Measurements from ENCODE around the gene USP47. TPM values are rescaled to one million over a fixed set of nuclear protein-coding genes. Genes with fewer than 3 reads are reported as not detected.

The USP47 gene
- total RNA-seq, 1 donor: 72.7 TPM

DNA sequence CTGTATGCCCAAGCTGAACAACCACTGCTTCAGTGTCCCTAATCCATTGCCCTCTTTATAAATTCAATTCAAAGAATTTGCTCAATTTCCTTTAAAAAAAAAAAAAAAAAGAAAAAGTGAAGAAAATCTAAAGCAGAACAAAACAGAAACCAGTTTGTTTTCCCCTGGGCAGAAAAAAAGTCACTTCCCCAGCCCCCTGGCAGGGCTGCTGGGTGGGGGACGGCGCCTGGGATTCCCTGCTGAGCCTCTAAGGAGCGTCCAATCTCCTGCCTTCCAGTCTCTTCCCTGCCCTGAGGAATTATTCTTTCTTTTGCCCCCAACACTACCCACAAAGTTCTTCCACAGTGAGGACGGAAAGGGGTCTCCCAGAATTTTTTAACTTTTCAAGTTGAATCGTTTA lies 142.8 kb downstream of the USP47 start:
- no peaks in the 10 kb centered on the region for H3K9me3 ChIP-seq (ENCODE audit: low read depth, low read length)
- no peak for DNase-seq (ENCODE audit: insufficient read length, low spot score, missing footprints)
- no peak overlapping the region for H3K4me3 ChIP-seq (ENCODE audit: insufficient read depth, low read length)
- H3K79me2 ChIP-seq (ENCODE audit: insufficient read depth, low read length): no peaks in the 10 kb centered on the region
- no peak overlapping the region for H3K27ac ChIP-seq (ENCODE audit: low read depth, low read length)
- H3K4me2 ChIP-seq (ENCODE audit: insufficient read depth, low read length): no peak overlapping the region
- TF ChIP-seq, protein P1, sequence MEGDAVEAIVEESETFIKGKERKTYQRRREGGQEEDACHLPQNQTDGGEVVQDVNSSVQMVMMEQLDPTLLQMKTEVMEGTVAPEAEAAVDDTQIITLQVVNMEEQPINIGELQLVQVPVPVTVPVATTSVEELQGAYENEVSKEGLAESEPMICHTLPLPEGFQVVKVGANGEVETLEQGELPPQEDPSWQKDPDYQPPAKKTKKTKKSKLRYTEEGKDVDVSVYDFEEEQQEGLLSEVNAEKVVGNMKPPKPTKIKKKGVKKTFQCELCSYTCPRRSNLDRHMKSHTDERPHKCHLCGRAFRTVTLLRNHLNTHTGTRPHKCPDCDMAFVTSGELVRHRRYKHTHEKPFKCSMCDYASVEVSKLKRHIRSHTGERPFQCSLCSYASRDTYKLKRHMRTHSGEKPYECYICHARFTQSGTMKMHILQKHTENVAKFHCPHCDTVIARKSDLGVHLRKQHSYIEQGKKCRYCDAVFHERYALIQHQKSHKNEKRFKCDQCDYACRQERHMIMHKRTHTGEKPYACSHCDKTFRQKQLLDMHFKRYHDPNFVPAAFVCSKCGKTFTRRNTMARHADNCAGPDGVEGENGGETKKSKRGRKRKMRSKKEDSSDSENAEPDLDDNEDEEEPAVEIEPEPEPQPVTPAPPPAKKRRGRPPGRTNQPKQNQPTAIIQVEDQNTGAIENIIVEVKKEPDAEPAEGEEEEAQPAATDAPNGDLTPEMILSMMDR (IDR thresholded peaks at IDR 0.05; ENCODE audit: extremely low read depth, low read depth, low read length): no peak
- no peak overlapping the region for H2AFZ ChIP-seq (ENCODE audit: low read length)
- peaks cover 59% of the 10 kb centered on the region for H3K4me1 ChIP-seq (ENCODE audit: insufficient read depth, low read length)
- H3K27me3 ChIP-seq (ENCODE audit: insufficient read depth, low read length): no peaks in the 10 kb centered on the region
- H3K36me3 ChIP-seq (ENCODE audit: insufficient read depth, low read length): no peaks in the 10 kb centered on the region
- no peaks in the 10 kb centered on the region for H4K20me1 ChIP-seq (ENCODE audit: insufficient read depth, low read length)

GRCh38 chr11:11985016-11985715 lies 143.4 kb downstream of the USP47 start:
- no peak for DNase-seq (ENCODE audit: insufficient read length, low spot score, missing footprints)
- H3K4me3 ChIP-seq (ENCODE audit: insufficient read depth, low read length): no peak overlapping the region
- peak overlapping the region; percentile 41 for H3K27ac ChIP-seq (ENCODE audit: low read depth, low read length)
- TF ChIP-seq, protein P1 (IDR thresholded peaks at IDR 0.05; ENCODE audit: extremely low read depth, low read depth, low read length): no peak
- no peak overlapping the region for H2AFZ ChIP-seq (ENCODE audit: low read length)
- H3K36me3 ChIP-seq (ENCODE audit: insufficient read depth, low read length): no peaks in the 10 kb centered on the region
- H3K4me2 ChIP-seq (ENCODE audit: insufficient read depth, low read length): peak overlapping the region; percentile 23
- no peaks in the 10 kb centered on the region for H3K9me3 ChIP-seq (ENCODE audit: low read depth, low read length)
- H3K27me3 ChIP-seq (ENCODE audit: insufficient read depth, low read length): no peaks in the 10 kb centered on the region
- H3K4me1 ChIP-seq (ENCODE audit: insufficient read depth, low read length): peaks cover 60% of the 10 kb centered on the region
- H4K20me1 ChIP-seq (ENCODE audit: insufficient read depth, low read length): no peaks in the 10 kb centered on the region
- H3K79me2 ChIP-seq (ENCODE audit: insufficient read depth, low read length): no peaks in the 10 kb centered on the region

DNA sequence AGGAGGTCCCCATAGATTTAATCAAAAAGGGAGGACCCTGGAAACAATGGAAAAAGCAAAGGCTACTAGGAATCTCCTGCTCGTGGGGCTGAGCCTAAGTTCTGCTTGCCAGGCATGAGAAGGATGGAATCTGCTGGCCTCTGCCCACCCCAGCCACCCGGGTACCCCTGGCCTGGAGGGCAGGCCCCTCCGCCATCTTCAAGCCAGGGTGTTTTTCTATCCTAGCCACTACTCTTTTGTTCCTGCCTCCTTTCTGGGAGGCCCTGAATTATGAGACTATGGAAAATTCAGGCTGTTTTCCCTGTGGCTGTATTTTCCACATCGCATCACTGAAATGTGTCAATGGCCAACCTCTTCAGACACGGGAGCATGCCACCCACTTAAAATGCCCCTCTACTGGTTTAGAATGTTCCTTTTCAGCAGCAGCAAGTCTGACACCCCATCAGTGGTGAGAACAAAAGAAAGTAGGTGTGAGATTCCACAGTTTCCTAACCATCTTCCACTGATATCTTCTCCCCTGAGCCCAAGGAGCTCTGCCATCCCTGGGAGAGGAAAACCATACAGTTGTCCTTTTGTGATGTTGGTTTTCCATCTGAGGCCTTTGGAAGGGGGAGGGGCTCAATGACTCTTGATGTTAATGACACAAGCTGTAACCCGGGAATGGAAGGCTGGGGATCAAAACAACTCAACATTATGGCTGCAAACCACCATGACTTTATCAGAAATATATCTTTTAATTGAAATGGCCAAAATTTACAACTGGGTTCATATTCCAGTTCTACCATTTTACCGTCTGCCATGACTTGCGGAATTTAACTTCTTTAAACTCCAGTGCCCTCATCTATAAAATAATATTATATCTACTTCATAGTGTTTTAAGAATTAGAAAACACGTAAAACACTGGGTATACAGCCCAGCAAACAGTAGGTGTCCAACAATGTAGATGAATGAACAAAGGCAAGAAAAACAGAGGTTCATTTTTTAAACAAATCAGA lies 144.5 kb downstream of the USP47 start:
- Histone ChIP-seq H4K20me1 (ENCODE audit: insufficient read depth, low read length) (no peaks in the 10 kb centered on the region), H3K4me2 (ENCODE audit: insufficient read depth, low read length) (no peak overlapping the region), H3K27me3 (ENCODE audit: insufficient read depth, low read length) (no peaks in the 10 kb centered on the region), H2AFZ (ENCODE audit: low read length) (no peak overlapping the region), H3K36me3 (ENCODE audit: insufficient read depth, low read length) (no peaks in the 10 kb centered on the region), H3K79me2 (ENCODE audit: insufficient read depth, low read length) (no peaks in the 10 kb centered on the region), H3K9me3 (ENCODE audit: low read depth, low read length) (no peaks in the 10 kb centered on the region), H3K4me3 (ENCODE audit: insufficient read depth, low read length) (no peak overlapping the region), H3K27ac (ENCODE audit: low read depth, low read length) (peak overlapping the region; percentile 41), H3K4me1 (ENCODE audit: insufficient read depth, low read length) (peaks cover 61% of the 10 kb centered on the region)
- TF ChIP-seq, protein P1 (IDR thresholded peaks at IDR 0.05; ENCODE audit: extremely low read depth, low read depth, low read length): no peak
- no peak for DNase-seq (ENCODE audit: insufficient read length, low spot score, missing footprints)
